HG02981 (cell line): Measurements from ENCODE around the gene LMAN1.

Experiments
- ATAC-seq: cut with Tn5 transposase; IDR thresholded peaks from one replicate; pipeline ENCODE4 v1.9.1; 2021; ENCODE audit warnings: mild to moderate bottlenecking, moderate library complexity; ENCODE audit not compliant: unreplicated experiment

Gene LMAN1

DNA sequence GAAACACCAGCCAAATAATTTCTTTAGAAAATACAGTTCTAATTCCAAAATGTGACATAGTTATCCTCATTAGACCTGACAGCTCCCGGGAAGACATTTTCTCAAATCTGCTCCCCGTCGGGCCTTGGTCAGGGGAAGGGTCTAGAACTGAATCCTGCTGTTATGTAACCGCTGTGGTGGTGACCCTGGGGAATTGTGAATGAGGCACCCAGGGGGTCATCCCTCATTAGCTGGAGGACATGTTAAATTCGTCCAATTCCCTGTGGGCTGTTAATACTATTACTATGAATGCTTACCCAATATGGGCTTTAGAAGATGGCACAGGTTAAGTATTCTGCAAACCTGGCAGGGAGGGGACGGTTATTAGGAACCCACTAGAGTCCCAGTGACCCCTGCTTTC is 52.4 kb downstream of the LMAN1 start:
- ATAC-seq: no peak

DNA sequence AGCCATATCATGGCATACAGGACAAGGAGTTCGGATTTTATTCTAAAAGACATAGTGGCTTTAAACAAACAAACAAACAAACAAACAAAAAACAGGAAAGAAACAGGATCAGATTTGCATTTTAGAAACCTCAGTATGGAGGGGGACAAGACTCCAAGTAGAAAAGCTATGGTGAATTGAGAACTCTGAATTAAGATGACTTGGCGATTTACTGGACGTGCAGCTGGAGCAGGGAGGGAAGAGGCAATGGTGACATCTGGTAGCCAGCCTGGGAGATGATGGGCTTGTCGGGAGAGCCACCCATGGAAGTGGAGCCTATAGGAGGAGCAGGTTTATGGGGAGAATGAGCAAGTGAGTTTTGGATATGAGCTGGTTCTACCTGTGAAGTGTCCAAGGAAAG is 53.8 kb downstream of the LMAN1 start:
- ATAC-seq: no peak

GRCh38 chr18:59303656-59304195 is 55.3 kb downstream of the LMAN1 start:
- no peak for ATAC-seq

DNA sequence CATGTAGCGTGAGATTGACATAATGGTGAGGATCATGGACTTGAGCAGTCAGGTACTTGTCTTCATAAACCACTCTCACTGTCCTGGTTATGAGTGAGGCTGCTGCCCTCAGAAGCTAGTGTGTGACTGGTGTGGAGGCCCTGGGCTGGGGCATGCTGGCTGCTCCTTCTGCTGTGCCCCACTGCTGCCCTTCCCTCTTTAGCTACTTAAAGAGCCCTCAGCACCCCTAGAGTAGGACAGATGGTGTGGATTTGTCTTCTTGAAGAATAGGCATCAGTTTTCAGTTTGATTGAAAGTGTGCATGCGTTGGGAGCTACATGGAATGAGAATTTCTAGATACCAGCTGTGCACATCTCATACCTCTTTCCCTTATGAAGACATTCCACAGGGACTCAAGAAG is 56.1 kb downstream of the LMAN1 start:
- no peak for ATAC-seq

GRCh38 chr18:59301929-59302328 is 57.1 kb downstream of the LMAN1 start:
- ATAC-seq: no peak

GRCh38 chr18:59300676-59301285 is 58.3 kb downstream of the LMAN1 start:
- no peak for ATAC-seq

DNA sequence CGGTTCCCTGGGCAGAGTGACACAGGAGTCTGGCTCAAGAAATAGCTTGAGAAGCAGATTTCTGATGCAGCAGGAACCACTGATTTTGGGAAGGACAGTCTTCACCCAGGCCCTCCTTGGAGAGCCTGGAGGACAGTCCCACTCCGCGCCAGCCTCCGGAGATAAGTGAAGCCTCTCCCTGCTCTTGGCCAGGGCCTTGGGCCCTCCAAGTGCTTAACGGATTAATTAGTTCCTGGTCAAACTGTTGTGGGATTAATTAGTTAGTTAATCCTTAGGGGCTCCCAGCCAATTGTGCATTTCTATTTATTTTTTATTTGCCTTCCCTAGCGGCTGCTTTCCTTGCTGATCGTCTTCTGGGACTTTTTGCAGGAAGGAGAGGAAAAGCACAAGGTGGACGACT is 60.2 kb downstream of the LMAN1 start:
- no peak for ATAC-seq

GRCh38 chr18:59293317-59293716 is 65.7 kb downstream of the LMAN1 start:
- ATAC-seq: no peak

GRCh38 chr18:59286341-59286740 is 72.7 kb downstream of the LMAN1 start:
- no peak for ATAC-seq

GRCh38 chr18:59282341-59282740 is 76.7 kb downstream of the LMAN1 start:
- no peak for ATAC-seq

DNA sequence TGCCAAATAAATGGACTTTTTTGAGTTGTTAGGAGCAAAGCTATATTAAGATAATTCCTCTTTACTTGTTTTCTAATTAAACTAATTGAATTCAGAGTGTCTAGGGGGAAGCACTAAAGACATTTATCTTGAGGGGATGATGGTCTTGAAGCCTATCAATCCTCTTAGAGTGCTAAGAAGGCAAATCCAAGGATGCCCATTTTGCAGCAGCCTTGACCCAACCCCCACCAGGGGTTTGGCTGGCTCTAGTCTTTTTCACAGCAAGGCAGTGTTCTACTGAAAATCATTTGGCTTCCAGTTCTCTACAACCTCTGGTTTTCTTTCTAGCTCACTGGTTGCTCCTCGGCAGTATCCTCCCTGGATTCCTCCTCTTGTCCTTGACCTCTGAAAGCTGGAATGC is 79.3 kb downstream of the LMAN1 start:
- no peak for ATAC-seq

GRCh38 chr18:59279193-59279592 is 79.9 kb downstream of the LMAN1 start:
- no peak for ATAC-seq

DNA sequence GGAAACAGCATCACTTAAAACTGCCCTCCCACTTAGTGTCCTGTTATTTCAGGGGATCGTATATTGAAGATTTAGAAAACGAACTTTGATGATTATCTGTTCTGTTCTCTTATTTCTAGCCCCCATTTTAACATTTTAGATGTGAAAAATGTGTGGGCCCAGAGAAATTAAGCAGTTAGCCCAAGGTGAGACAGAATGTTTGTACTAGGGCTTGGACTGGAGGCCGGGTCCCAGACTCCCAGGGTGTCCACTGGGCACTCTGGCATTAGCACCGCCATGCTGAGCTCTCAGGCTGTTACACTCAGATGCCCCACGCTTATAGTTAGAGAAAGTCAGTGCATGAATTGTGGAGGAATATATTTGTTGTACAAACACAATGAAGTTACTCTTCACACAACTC is 80.3 kb downstream of the LMAN1 start:
- no peak for ATAC-seq
